ENCODE data around the gene PPME1. TPM values are rescaled to one million over a fixed set of nuclear protein-coding genes. Genes with fewer than 3 reads are reported as not detected.

PPME1 gene
- total and polyA plus RNA-seq, 2 donors (not counting 1 experiment from before 2014, with no cell fraction given), result 11.2 to 23.6 TPM

- no peak overlapping the region for H3K9ac ChIP-seq (ENCODE audit: low read length)
- DNase-seq (no peak), ATAC-seq (ENCODE audit: low read depth) (no peak)
- Mint-ChIP-seq H3K4me3 (no peak overlapping the region), H3K27ac (no peak overlapping the region), H3K9me3 (ENCODE audit: insufficient read depth) (no peaks in the 10 kb centered on the region), H3K4me1 (no peaks in the 10 kb centered on the region), H3K27me3 (no peaks in the 10 kb centered on the region)
- H3K9me3 ChIP-seq (ENCODE audit: control extremely low read depth in 1 of 3, control insufficient read depth in 2 of 3, insufficient read depth in 1 of 3, low read length in 2 of 3), result no peaks in the 10 kb centered on the region
- no peaks in the 10 kb centered on the region for H3K27me3 ChIP-seq (replicated peaks in 1 of 4; ENCODE audit: control extremely low read depth in 1 of 4, control insufficient read depth in 3 of 4, insufficient read depth in 4 of 4, low read length in 3 of 4)
- no peak overlapping the region for H3K4me2 ChIP-seq (replicated peaks; ENCODE audit: low read depth, low read length, poor library complexity, severe bottlenecking)
- no peak overlapping the region for H3K4me3 ChIP-seq (ENCODE audit: control extremely low read depth in 1 of 5, extremely low read depth in 1 of 5, insufficient read depth in 1 of 5, low read depth in 2 of 5, low read length in 4 of 5)
- intact Hi-C loops (cut with micrococcal nuclease), result no loop called here
- no CpG with 5 or more reads among the region's 3 CpGs for WGBS (ENCODE audit: insufficient coverage)
- POLR2A ChIA-PET, result no interaction called here
- CTCF ChIA-PET, result no interaction called here
- H3K27ac ChIP-seq (ENCODE audit: low read length in 2 of 2), result no peak overlapping the region
- H2AFZ ChIP-seq (ENCODE audit: insufficient read depth, low read depth, low read length, poor library complexity, severe bottlenecking), result no peak overlapping the region
- no peaks in the 10 kb centered on the region for H3K79me2 ChIP-seq (ENCODE audit: control insufficient read depth, insufficient read depth, low read length)
- TF ChIP-seq, protein P1, sequence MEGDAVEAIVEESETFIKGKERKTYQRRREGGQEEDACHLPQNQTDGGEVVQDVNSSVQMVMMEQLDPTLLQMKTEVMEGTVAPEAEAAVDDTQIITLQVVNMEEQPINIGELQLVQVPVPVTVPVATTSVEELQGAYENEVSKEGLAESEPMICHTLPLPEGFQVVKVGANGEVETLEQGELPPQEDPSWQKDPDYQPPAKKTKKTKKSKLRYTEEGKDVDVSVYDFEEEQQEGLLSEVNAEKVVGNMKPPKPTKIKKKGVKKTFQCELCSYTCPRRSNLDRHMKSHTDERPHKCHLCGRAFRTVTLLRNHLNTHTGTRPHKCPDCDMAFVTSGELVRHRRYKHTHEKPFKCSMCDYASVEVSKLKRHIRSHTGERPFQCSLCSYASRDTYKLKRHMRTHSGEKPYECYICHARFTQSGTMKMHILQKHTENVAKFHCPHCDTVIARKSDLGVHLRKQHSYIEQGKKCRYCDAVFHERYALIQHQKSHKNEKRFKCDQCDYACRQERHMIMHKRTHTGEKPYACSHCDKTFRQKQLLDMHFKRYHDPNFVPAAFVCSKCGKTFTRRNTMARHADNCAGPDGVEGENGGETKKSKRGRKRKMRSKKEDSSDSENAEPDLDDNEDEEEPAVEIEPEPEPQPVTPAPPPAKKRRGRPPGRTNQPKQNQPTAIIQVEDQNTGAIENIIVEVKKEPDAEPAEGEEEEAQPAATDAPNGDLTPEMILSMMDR (IDR thresholded peaks at IDR 0.05), result no peak
- H4K20me1 ChIP-seq (ENCODE audit: control insufficient read depth, insufficient read depth, low read length, poor library complexity, severe bottlenecking), result no peaks in the 10 kb centered on the region
- H3K4me1 ChIP-seq (ENCODE audit: control insufficient read depth in 2 of 2, insufficient read depth in 2 of 2, low read length in 2 of 2), result no peaks in the 10 kb centered on the region
- peaks cover 5 to 21% of the 10 kb centered on the region in 2 experiments for H3K36me3 ChIP-seq (replicated peaks in 1 of 2; ENCODE audit: control extremely low read depth in 1 of 2, control insufficient read depth in 1 of 2, extremely low read depth in 1 of 2, insufficient read depth in 2 of 2, low read length in 1 of 2)
These were observed 38.3 kb upstream of the PPME1 start for GRCh38 chr11:74132833-74133232.

DNA sequence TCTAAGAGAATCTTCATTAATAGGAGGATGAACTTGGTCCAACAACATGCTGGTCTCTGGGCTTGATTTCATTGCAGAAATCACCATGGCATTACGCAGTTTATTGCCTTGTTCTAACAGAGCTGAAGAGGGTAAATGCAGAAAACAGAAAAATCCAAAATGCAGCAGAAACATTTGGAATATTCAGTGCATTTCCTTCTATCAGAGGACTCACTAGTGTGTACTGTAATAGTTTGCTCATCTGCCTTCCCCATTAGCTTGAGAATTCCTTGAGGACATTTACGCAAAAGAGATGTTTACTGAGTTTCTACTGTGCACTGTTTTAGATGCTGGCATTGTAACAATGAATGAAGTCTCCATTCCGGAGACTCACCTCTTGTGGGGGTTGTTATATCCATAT is 37.7 kb upstream of the PPME1 start:
- H3K27ac ChIP-seq (ENCODE audit: low read length in 2 of 2), result no peak overlapping the region
- no peak for ATAC-seq (ENCODE audit: low read depth)
- H2AFZ ChIP-seq (ENCODE audit: insufficient read depth, low read depth, low read length, poor library complexity, severe bottlenecking), result no peak overlapping the region
- Mint-ChIP-seq H3K27me3 (no peaks in the 10 kb centered on the region), H3K4me1 (no peaks in the 10 kb centered on the region), H3K4me3 (no peak overlapping the region), H3K27ac (no peak overlapping the region), H3K9me3 (ENCODE audit: insufficient read depth) (no peaks in the 10 kb centered on the region)
- no peaks in the 10 kb centered on the region for H3K79me2 ChIP-seq (ENCODE audit: control insufficient read depth, insufficient read depth, low read length)
- H3K9me3 ChIP-seq (ENCODE audit: control extremely low read depth in 1 of 3, control insufficient read depth in 2 of 3, insufficient read depth in 1 of 3, low read length in 2 of 3), result no peaks in the 10 kb centered on the region
- H4K20me1 ChIP-seq (ENCODE audit: control insufficient read depth, insufficient read depth, low read length, poor library complexity, severe bottlenecking), result no peaks in the 10 kb centered on the region
- TF ChIP-seq, protein P1 (IDR thresholded peaks at IDR 0.05), result no peak
- no peak for TF ChIP-seq EZH2 (IDR thresholded peaks at IDR 0.05; ENCODE audit: borderline replicate concordance, insufficient read depth, low read depth, low read length, poor library complexity, severe bottlenecking)
- WGBS (ENCODE audit: insufficient coverage), result no CpG with 5 or more reads among the region's 3 CpGs
- no peak overlapping the region for H3K4me3 ChIP-seq (ENCODE audit: control extremely low read depth in 1 of 5, extremely low read depth in 1 of 5, insufficient read depth in 1 of 5, low read depth in 2 of 5, low read length in 4 of 5)
- H3K36me3 ChIP-seq (replicated peaks in 1 of 2; ENCODE audit: control extremely low read depth in 1 of 2, control insufficient read depth in 1 of 2, extremely low read depth in 1 of 2, insufficient read depth in 2 of 2, low read length in 1 of 2), result peaks cover 7 to 25% of the 10 kb centered on the region in 2 experiments
- ChIA-PET CTCF (no interaction called here), POLR2A (no interaction called here)
- no peaks in the 10 kb centered on the region for H3K4me1 ChIP-seq (ENCODE audit: control insufficient read depth in 2 of 2, insufficient read depth in 2 of 2, low read length in 2 of 2)
- intact Hi-C loops (cut with micrococcal nuclease), result no loop called here
- no peaks in the 10 kb centered on the region for H3K27me3 ChIP-seq (replicated peaks in 1 of 4; ENCODE audit: control extremely low read depth in 1 of 4, control insufficient read depth in 3 of 4, insufficient read depth in 4 of 4, low read length in 3 of 4)
- no peak overlapping the region for H3K4me2 ChIP-seq (replicated peaks; ENCODE audit: low read depth, low read length, poor library complexity, severe bottlenecking)
- H3K9ac ChIP-seq (ENCODE audit: low read length), result no peak overlapping the region
- DNase-seq, result no peak

Data from B cell (primary cell).